Sigmoid colon (tissue), 3 donors: ENCODE results near the gene TSR3.

Source experiments
- CTCF ChIP-seq, 4 experiments: fragments of 450-650 bp in 3 of 4; fragments of 200-600 bp in 1 of 4; IDR thresholded peaks; one replicate each; pipeline ENCODE4 v1.5.1; 2016 to 2019; ENCODE audit warnings: antibody characterized with exemption in 4 of 4, mild to moderate bottlenecking in 3 of 4, moderate library complexity in 2 of 4
- POLR2A ChIP-seq, 2 donors: fragments of 450-650 bp; IDR thresholded peaks; one replicate each; pipeline ENCODE4 v1.6.1; 2016; ENCODE audit warnings: antibody characterized with exemption in 2 of 2, mild to moderate bottlenecking in 2 of 2, moderate library complexity in 2 of 2

- no peak for TF ChIP-seq CTCF (IDR thresholded peaks at IDR 0.05)
- TF ChIP-seq POLR2A (IDR thresholded peaks at IDR 0.05) = no peak
Observed at GRCh38 chr16:1392826-1393225, 41.1 kb upstream of the TSR3 start.
